CD14-positive monocyte (primary cell): ENCODE results near the gene SSNA1. TPM values are rescaled to one million over a fixed set of nuclear protein-coding genes. Genes with fewer than 3 reads are reported as not detected.

Source experiments
- polyA plus RNA-seq, 3 donors: library from polyadenylated mRNA; depleted of rRNA in 1 of 3; unstranded in 2 of 3; stranded (reverse) in 1 of 3; fragments of 300-500 nt in 2 of 3; fragments of >200 nt in 1 of 3; fragmentation: Illumina TruSeq in 2 of 3; gene quantifications; 1 replicate in 2 of 3; 2 replicates in 1 of 3; pipeline ENCODE4 v1.2.3, GENCODE V29; 2012 to 2021
- small RNA-seq: library from RNA; depleted of rRNA; stranded (forward); fragments of <200 nt; gene quantifications from one replicate; pipeline ENCODE3, GENCODE V24; 2012; ENCODE audit warnings: low read depth; ENCODE audit not compliant: insufficient read length

The SSNA1 gene
- polyA plus RNA-seq, 3 donors = 87.0 to 118 (median 98.3) TPM

Small RNAs within 50 kb of the gene (small RNA-seq; reads per million reads assigned to genes)
- gene MIR3621 = not detected

Other genes with a start within 250 kb of the SSNA1 start
- gene FBXW5, start 243.9 kb upstream of the SSNA1 start, polyA plus RNA-seq = 100 to 1,000 TPM in 1 of 3 donors, 10 to 100 TPM in 2; 85.3 to 117 (median 92.7) TPM
- gene C8G, start 243.4 kb upstream of the SSNA1 start, polyA plus RNA-seq = under 1 TPM in 2 of 3 donors, not detected in 1; 0.55 to 0.72 TPM
- gene LCN12, start 236.4 kb upstream of the SSNA1 start, polyA plus RNA-seq = under 1 TPM in 1 of 3 donors, not detected in 2; 0.29 TPM
- 1 to 10 TPM in 1 of 3 donors, under 1 TPM in 1, not detected in 1; 0.34 to 1.5 TPM for gene PTGDS, start 211.2 kb upstream of the SSNA1 start, polyA plus RNA-seq
- gene LCNL1, start 205.7 kb upstream of the SSNA1 start, polyA plus RNA-seq = under 1 TPM in 1 of 3 donors, not detected in 2; 0.04 TPM
- gene PAXX, start 196.3 kb upstream of the SSNA1 start, polyA plus RNA-seq = 10 to 100 TPM; 35.3 to 92.9 (median 40.7) TPM
- under 1 TPM in 2 of 3 donors, not detected in 1; 0.29 to 0.51 TPM for gene CLIC3, start 192.1 kb upstream of the SSNA1 start, polyA plus RNA-seq
- gene ABCA2, start 160.4 kb upstream of the SSNA1 start, polyA plus RNA-seq = 10 to 100 TPM in 1 of 3 donors, under 1 TPM in 2; 0.18 to 30.7 (median 0.40) TPM
- gene FUT7, start 156.6 kb upstream of the SSNA1 start, polyA plus RNA-seq = 10 to 100 TPM in 2 of 3 donors, 1 to 10 TPM in 1; 6.1 to 13.4 (median 10.5) TPM
- gene NPDC1, start 142.5 kb upstream of the SSNA1 start, polyA plus RNA-seq = 1 to 10 TPM in 1 of 3 donors, under 1 TPM in 1, not detected in 1; 0.51 to 2.7 TPM
- gene ENTPD2, start 134.6 kb upstream of the SSNA1 start, polyA plus RNA-seq = not detected
- 1 to 10 TPM in 2 of 3 donors, under 1 TPM in 1; 0.03 to 3.1 (median 1.7) TPM for gene SAPCD2, start 118.1 kb upstream of the SSNA1 start, polyA plus RNA-seq
- 10 to 100 TPM in 2 of 3 donors, 1 to 10 TPM in 1; 5.7 to 16.7 (median 14.8) TPM for gene UAP1L1, start 111.2 kb upstream of the SSNA1 start, polyA plus RNA-seq
- gene MAN1B1, start 101.7 kb upstream of the SSNA1 start, polyA plus RNA-seq = 10 to 100 TPM; 29.3 to 38.2 (median 33.3) TPM
- gene DPP7, start 73.9 kb upstream of the SSNA1 start, polyA plus RNA-seq = 100 to 1,000 TPM in 2 of 3 donors, 10 to 100 TPM in 1; 68.3 to 287 (median 150) TPM
- gene GRIN1, start 49.5 kb upstream of the SSNA1 start, polyA plus RNA-seq = not detected
- not detected for gene LRRC26, start 18.6 kb upstream of the SSNA1 start, polyA plus RNA-seq
- not detected for gene TMEM210, start 16.6 kb upstream of the SSNA1 start, polyA plus RNA-seq
- 10 to 100 TPM in 1 of 3 donors, 1 to 10 TPM in 2; 1.9 to 76.8 (median 2.0) TPM for gene ANAPC2, start 116 bp upstream of the SSNA1 start, polyA plus RNA-seq
- gene TPRN, start 12.1 kb downstream of the SSNA1 start, polyA plus RNA-seq = 1 to 10 TPM in 1 of 3 donors, under 1 TPM in 2; 0.30 to 4.6 (median 0.46) TPM
- gene TMEM203, start 17.0 kb downstream of the SSNA1 start, polyA plus RNA-seq = 10 to 100 TPM; 13.1 to 88.1 (median 76.1) TPM
- gene NDOR1, start 17.0 kb downstream of the SSNA1 start, polyA plus RNA-seq = 10 to 100 TPM in 1 of 3 donors, 1 to 10 TPM in 2; 4.4 to 26.9 (median 5.2) TPM
- 1 to 10 TPM in 1 of 3 donors, not detected in 2; 1.5 TPM for gene RNF208, start 33.6 kb downstream of the SSNA1 start, polyA plus RNA-seq
- gene CYSRT1, start 36.5 kb downstream of the SSNA1 start, polyA plus RNA-seq = under 1 TPM in 1 of 3 donors, not detected in 2; 0.17 TPM
- gene RNF224, start 38.8 kb downstream of the SSNA1 start, polyA plus RNA-seq = not detected
- gene SLC34A3, start 42.2 kb downstream of the SSNA1 start, polyA plus RNA-seq = not detected
- gene TUBB4B, start 52.6 kb downstream of the SSNA1 start, polyA plus RNA-seq = 100 to 1,000 TPM in 1 of 3 donors, 10 to 100 TPM in 2; 58.1 to 284 (median 70.8) TPM
- not detected for gene STPG3, start 62.6 kb downstream of the SSNA1 start, polyA plus RNA-seq
- 10 to 100 TPM; 17.3 to 44.2 (median 18.8) TPM for gene NELFB, start 66.7 kb downstream of the SSNA1 start, polyA plus RNA-seq
- gene TOR4A, start 89.0 kb downstream of the SSNA1 start, polyA plus RNA-seq = 10 to 100 TPM; 13.7 to 17.6 (median 15.4) TPM
- 10 to 100 TPM in 1 of 3 donors, not detected in 2; 15.4 TPM for gene NRARP, start 113.6 kb downstream of the SSNA1 start, polyA plus RNA-seq
- gene EXD3, start 234.5 kb downstream of the SSNA1 start, polyA plus RNA-seq = 10 to 100 TPM in 1 of 3 donors, 1 to 10 TPM in 2; 2.0 to 10.8 (median 3.0) TPM
- 1 to 10 TPM; 1.3 to 9.4 (median 1.6) TPM for gene NOXA1, start 234.7 kb downstream of the SSNA1 start, polyA plus RNA-seq